GM12878 (cell line): ENCODE data around the gene ABCD4.

Source experiments
- CTCF ChIP-seq, 3 experiments: IDR thresholded peaks in 2 of 3; conservative IDR thresholded peaks in 1 of 3; 2 replicates each; pipeline ENCODE4 v1.5.1; 2011; ENCODE audit warnings: low read depth in 3 of 3, low read length in 3 of 3, mild to moderate bottlenecking in 3 of 3, control low read depth in 2 of 3, moderate library complexity in 2 of 3, inconsistent platforms in 1 of 3, mixed read lengths in 1 of 3; ENCODE audit not compliant: control insufficient read depth in 2 of 3, insufficient read depth in 1 of 3; ENCODE audit errors: extremely low read depth in 1 of 3
- MAX ChIP-seq: IDR thresholded peaks from 2 replicates; pipeline ENCODE4 v1.6.1; 2012; ENCODE audit warnings: low read depth, low read length, improper control_type of control experiment
- REST ChIP-seq: IDR thresholded peaks from 2 replicates; pipeline ENCODE4 v1.6.1; 2012; ENCODE audit warnings: mild to moderate bottlenecking, low read depth, low read length

- no peak for TF ChIP-seq MAX
- TF ChIP-seq CTCF (IDR thresholded peaks at IDR 0.05 in 2 of 3, conservative IDR thresholded peaks at IDR 0.05 in 1 of 3; ENCODE audit: control insufficient read depth in 2 of 3, extremely low read depth in 1 of 3, insufficient read depth in 1 of 3, low read depth in 3 of 3, low read length in 3 of 3), result no peak
- TF ChIP-seq REST, result no peak
These were observed 61.7 kb downstream of the ABCD4 start for GRCh38 chr14:74240794-74241651.
